Activated CD8-positive, alpha-beta memory T cell treated with anti-CD3 and anti-CD28 coated beads for 36 hours (primary cell): ENCODE measurements around the gene COMMD10. TPM values are rescaled to one million over a fixed set of nuclear protein-coding genes. Genes with fewer than 3 reads are reported as not detected.

Experiments used
- CTCF ChIA-PET: fragments of 350-600 bp; sonication (Branson Sonifier 250); formaldehyde crosslinking; loops from one replicate; lab custom pipeline; 2021; ENCODE audit warnings: antibody characterized with exemption; lab: Charles Lee
- POLR2A ChIA-PET: fragments of 350-600 bp; sonication (Branson Sonifier 250); formaldehyde crosslinking; loops from one replicate; lab custom pipeline; 2021; ENCODE audit warnings: antibody characterized with exemption; lab: Charles Lee
- total RNA-seq, 2 experiments: library from RNA; stranded (reverse); gene quantifications; one replicate each; pipeline ENCODE4 v1.2.3, GENCODE V29; 2021

Gene COMMD10
- total RNA-seq, 2 experiments from 2014 or later = 14.5 to 18.1 TPM

GRCh38 chr5:116318091-116318854 is 233.4 kb downstream of the COMMD10 start:
- ChIA-PET POLR2A (no interaction called here), CTCF (no interaction called here)

DNA sequence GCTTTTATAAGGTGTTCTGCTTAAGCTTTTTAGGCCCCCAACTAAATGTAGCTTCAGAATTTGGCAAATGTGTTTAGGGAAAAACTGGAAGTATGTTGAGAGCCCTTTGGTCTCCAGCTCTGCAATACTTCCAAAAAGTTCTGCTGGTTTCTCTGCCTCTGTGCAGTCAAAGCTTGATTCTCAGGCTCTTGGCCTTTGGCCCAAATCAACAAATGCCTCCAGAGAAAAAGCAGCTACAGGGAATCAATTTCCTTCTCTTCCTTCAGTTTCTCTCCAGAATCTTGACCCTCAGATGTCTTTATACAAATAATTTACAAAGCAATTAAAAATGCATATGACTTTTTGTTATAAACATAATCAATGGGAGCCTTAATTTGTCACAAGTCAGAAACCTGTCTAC is 235.7 kb downstream of the COMMD10 start:
- POLR2A ChIA-PET = no interaction called here

GRCh38 chr5:116329503-116329902 is 244.7 kb downstream of the COMMD10 start:
- POLR2A ChIA-PET = no interaction called here
- CTCF ChIA-PET = no interaction called here

More for the DNA sequence above, 235.7 kb downstream of the COMMD10 start:
- CTCF ChIA-PET = no interaction called here

DNA sequence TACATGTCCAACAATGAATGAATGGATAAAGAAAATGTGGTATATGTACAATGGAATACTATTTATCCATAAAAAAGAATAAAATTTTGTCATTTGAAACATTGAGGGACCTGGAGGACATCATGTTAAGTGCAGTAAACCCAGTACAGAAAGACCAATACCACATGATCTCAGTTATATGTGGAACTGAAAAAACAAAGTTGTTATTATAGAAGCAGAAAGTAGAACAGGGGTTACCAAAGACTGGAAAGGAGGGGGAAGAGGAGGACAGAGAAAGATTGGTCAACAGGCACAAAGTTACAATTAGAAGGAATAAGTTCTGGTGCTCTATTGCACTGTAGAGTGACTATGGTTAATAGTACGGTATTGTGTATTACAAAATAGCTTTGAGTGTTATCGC is 256.0 kb downstream of the COMMD10 start:
- ChIA-PET POLR2A (no interaction called here), CTCF (no interaction called here)

Other genes starting within 250 kb of the COMMD10 start
- gene ATG12, start 243.5 kb upstream of the COMMD10 start, total RNA-seq = 10 to 100 TPM; 34.2 to 37.0 TPM
- gene AP3S1, start 243.1 kb upstream of the COMMD10 start, total RNA-seq = 10 to 100 TPM; 75.6 to 80.7 TPM
- not detected for gene LVRN, start 122.5 kb upstream of the COMMD10 start, total RNA-seq
- not detected for gene ARL14EPL, start 52.6 kb upstream of the COMMD10 start, total RNA-seq